IPS DF 6.9 (cell line): ENCODE results near the gene COLGALT1.
A peak's percentile ranks its signal among the peaks of the same experiment; 100 is the strongest.

ENCODE experiments used
- DNase-seq: peaks from one replicate; pipeline ENCODE4 v3.0.0-alpha.2; 2013; ENCODE audit warnings: low read depth, low spot score
- H3K27ac ChIP-seq: one replicate; pipeline ENCODE4 v1.5.1; 2013; ENCODE audit warnings: low read length, control low read depth
- H3K27me3 ChIP-seq: 2 replicates; pipeline ENCODE4 v1.6.1; 2013; ENCODE audit warnings: mild to moderate bottlenecking, low read length; ENCODE audit not compliant: control insufficient read depth, insufficient read depth
- H3K36me3 ChIP-seq: 2 replicates; pipeline ENCODE4 v1.6.1; 2013; ENCODE audit warnings: low read length; ENCODE audit not compliant: control insufficient read depth, insufficient read depth
- H3K4me1 ChIP-seq: 2 replicates; pipeline ENCODE4 v1.6.1; 2013; ENCODE audit warnings: low read length; ENCODE audit not compliant: control insufficient read depth, insufficient read depth
- H3K4me3 ChIP-seq: 2 replicates; pipeline ENCODE4 v1.5.1; 2013; ENCODE audit warnings: mild to moderate bottlenecking, low read length
- H3K9me3 ChIP-seq: 2 replicates; pipeline ENCODE4 v1.6.1; 2013; ENCODE audit warnings: low read length, inconsistent platforms; ENCODE audit not compliant: control insufficient read depth, insufficient read depth
- WGBS: extraction: QIAGEN DNeasy Blood & Tissue Kit; methylation state at CpG from one replicate; pipeline ENCODE4 v1.1.7; 2013; ENCODE audit warnings: mixed read lengths, missing lambda C conversion rate; ENCODE audit not compliant: insufficient read length, insufficient coverage; 5-methylcytosine and 5-hydroxymethylcytosine counted together

COLGALT1 gene

DNA sequence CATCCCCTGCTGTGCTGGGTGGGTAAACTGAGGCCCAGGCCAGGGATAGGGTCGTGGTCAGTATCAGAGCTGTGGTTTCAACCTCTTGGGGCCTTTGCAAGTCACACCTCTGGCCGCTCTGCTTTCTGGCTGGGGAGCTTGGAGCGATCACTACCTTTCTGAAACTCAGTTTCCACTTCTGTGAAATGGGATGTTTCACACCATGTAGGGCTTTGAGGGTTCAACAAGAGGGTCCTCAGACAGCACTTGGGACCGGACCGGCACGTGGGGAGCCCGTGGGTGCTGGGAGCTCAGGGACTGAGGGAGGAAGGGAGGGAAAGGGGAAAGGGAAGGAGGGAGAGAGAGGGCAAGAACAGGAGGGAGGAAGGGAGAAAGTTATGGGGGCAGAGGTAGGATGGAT is 22.9 kb upstream of the COLGALT1 start:
- Histone ChIP-seq H3K27me3 (no peaks in the 10 kb centered on the region), H3K36me3 (no peaks in the 10 kb centered on the region), H3K27ac (no peak overlapping the region), H3K4me3 (no peak overlapping the region), H3K4me1 (no peaks in the 10 kb centered on the region), H3K9me3 (no peaks in the 10 kb centered on the region)
- no CpG with 5 or more reads among the region's 7 CpGs for whole genome bisulfite sequencing
- no peak for DNase-seq

DNA sequence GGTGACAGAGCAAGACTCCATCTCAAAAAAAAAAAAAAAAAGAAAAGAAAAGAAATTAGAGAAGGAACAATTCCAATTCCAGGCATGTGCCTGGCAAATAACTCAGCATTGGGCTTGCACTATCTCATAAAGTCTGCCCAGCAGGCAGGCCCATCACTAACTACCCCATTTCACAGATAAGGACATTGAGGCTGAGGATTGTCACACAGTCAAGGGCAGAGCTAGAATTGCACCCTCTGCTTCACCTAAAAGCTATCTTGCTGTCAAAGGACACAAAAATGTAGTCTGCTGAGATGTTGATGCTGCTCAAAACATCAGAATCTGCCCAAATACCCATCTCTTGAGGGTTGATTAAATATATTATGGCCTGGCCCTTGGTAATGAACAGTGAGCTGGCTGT is 20.7 kb upstream of the COLGALT1 start:
- Histone ChIP-seq H3K36me3 (no peaks in the 10 kb centered on the region), H3K4me3 (no peak overlapping the region), H3K4me1 (no peaks in the 10 kb centered on the region), H3K9me3 (no peaks in the 10 kb centered on the region), H3K27me3 (no peaks in the 10 kb centered on the region), H3K27ac (no peak overlapping the region)
- no peak for DNase-seq

DNA sequence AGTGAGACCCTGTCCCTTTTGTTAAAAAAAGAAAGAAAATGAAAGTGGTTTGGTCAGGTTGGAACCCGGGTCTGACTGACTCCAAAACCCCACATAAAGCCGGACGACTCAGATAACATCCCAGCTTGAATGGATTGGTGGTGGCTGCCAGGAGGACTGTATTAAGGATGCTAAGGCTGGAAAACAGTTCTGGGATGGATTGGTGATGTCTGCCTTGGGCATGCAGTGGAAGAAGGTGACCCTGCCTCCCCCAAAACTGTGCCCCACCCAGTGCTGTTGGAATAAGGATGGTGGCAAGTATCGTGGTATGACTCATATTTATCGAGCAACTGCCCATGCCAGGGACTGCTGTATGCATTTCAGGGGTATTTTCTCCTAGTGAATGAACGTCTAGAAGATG is 18.5 kb upstream of the COLGALT1 start:
- DNase-seq: no peak
- Histone ChIP-seq H3K27ac (no peak overlapping the region), H3K27me3 (no peaks in the 10 kb centered on the region), H3K4me3 (no peak overlapping the region), H3K9me3 (no peaks in the 10 kb centered on the region), H3K36me3 (no peaks in the 10 kb centered on the region), H3K4me1 (no peaks in the 10 kb centered on the region)
- no CpG with 5 or more reads among the region's 6 CpGs for WGBS

DNA sequence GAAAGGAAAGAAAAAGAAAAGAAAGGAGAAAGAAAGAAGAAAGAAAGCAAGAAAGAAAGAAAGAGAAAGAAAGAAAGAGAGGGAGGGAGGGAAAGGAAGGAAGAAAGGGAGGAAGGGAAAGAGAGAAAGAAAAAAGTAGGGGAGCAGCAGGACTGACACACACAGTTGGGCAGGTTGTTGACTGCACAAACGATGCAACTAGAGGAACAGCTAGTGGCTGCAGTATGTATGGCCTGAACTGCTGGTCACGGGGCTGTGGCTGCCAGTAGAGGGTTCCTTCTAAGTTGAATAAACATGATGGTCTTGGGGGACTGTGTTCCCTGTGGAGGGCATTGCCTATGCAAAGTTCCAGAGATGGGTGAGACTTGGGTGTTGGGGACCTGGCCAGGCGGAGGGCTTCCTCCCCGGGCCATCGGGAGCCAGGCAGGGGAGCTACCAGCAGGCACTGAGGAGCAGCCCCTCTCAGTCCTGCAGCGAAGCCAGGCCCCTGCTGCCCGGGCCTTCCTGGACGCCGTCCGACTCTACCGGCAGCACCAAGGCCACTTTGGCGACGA is 16.7 kb upstream of the COLGALT1 start:
- DNase-seq: no peak

DNA sequence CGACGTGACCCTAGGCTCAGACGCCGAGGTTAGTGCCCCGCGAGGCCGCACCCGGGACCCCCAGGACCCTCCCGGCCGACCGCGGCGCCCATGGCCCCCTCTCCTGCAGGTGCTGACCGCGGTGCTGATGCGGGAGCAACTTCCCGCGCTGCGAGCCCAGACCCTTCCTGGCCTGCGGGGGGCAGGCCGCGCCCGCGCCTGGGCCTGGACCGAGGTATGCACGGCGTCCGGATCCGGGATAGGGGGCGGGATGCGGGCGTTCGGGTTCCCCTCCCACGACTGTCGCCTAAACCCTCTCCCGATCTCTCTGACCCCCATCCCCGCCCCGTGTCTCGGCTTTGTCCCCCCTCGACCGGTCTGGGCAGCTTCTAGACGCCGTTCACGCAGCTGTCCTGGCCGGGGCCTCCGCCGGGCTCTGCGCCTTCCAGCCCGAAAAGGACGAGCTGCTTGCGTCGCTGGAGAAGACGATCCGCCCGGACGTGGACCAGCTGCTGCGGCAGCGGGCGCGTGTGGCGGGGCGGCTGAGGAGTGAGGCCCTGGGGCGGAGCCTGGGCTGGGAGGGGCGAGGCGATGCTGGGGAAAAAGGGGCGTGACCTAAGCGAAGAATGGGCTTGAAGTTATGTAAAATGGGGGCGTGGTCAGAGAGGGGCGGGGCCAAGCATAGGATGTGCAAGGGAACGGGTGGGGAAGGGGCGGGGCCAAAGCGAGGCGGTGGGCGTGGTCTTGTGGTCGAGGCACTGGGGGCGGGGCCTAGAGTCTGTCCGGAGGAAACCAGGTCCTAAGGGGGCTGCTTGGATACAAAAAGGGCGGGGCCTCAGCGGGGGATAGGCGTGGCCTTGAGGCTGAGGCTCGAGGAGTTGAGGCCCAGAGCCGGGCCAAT is 16.0 kb upstream of the COLGALT1 start:
- Histone ChIP-seq H3K27me3 (no peaks in the 10 kb centered on the region), H3K9me3 (no peaks in the 10 kb centered on the region), H3K36me3 (no peaks in the 10 kb centered on the region), H3K4me1 (no peaks in the 10 kb centered on the region; the same call in 1 of the 2 replicates), H3K4me3 (peak overlapping the region; percentile 57), H3K27ac (no peak overlapping the region)
- WGBS: no CpG with 5 or more reads among the region's 82 CpGs
- DNase-seq: peak; percentile 96

More for the DNA sequence above, 16.7 kb upstream of the COLGALT1 start:
- WGBS: no CpG with 5 or more reads among the region's 13 CpGs
- no peaks in the 10 kb centered on the region for H3K9me3 ChIP-seq
- H3K27ac ChIP-seq: no peak overlapping the region
- no peaks in the 10 kb centered on the region for H3K27me3 ChIP-seq
- peak overlapping the region; percentile 57 for H3K4me3 ChIP-seq
- H3K4me1 ChIP-seq: no peaks in the 10 kb centered on the region
- H3K36me3 ChIP-seq: no peaks in the 10 kb centered on the region

DNA sequence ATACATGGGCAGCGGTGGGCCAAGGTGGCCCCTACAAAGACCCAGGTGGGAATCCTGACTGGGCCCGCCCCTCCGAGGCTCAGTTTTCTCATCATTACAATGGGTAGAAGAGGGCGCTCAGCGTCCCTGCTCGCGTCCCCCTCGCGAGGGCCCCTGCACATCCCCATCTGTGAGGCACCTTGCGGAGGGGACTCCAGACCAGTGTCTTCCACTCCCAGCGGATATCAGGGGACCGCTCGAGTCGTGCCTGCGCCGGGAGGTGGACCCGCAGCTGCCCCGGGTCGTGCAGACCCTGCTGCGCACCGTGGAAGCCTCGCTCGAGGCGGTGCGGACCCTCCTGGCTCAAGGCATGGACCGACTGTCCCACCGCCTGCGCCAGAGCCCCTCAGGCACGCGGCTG is 15.3 kb upstream of the COLGALT1 start:
- DNase-seq: no peak
- Histone ChIP-seq H3K4me1 (no peaks in the 10 kb centered on the region; the same call in 1 of the 2 replicates), H3K36me3 (no peaks in the 10 kb centered on the region), H3K4me3 (no peak overlapping the region), H3K27me3 (no peaks in the 10 kb centered on the region), H3K9me3 (no peaks in the 10 kb centered on the region), H3K27ac (no peak overlapping the region)
- no CpG with 5 or more reads among the region's 30 CpGs for WGBS

DNA sequence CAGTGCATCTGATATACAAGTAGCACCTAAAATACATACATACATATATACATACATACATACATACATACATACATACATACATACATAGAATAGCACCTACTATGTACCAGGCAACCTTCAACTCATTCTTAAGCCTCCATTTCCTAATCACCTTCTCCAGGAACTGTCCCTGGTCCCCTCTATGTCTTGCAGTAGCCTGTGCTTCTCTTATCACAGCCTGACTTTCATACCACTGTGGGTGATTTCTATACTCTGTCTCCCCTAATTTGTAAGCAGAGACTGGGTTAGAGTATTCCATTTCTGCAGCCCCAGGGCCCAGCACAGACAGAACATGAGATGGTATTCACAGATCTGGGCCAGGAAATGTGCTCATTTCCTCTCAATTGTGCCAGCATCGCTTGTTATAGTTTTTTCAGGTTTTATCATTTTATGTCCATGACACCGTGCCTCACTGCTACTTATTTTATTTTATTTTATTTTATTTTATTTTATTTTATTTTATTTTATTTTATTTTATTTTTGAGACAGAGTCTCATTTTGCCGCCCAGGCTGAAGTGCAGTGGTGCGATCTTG is 14.2 kb upstream of the COLGALT1 start:
- DNase-seq: no peak
- H3K4me3 ChIP-seq: no peak overlapping the region
- H3K9me3 ChIP-seq: no peaks in the 10 kb centered on the region
- H3K36me3 ChIP-seq: no peaks in the 10 kb centered on the region
- no CpG with 5 or more reads among the region's 4 CpGs for WGBS
- no peaks in the 10 kb centered on the region for H3K27me3 ChIP-seq
- H3K4me1 ChIP-seq: no peaks in the 10 kb centered on the region; the same call in 1 of the 2 replicates
- H3K27ac ChIP-seq: no peak overlapping the region

DNA sequence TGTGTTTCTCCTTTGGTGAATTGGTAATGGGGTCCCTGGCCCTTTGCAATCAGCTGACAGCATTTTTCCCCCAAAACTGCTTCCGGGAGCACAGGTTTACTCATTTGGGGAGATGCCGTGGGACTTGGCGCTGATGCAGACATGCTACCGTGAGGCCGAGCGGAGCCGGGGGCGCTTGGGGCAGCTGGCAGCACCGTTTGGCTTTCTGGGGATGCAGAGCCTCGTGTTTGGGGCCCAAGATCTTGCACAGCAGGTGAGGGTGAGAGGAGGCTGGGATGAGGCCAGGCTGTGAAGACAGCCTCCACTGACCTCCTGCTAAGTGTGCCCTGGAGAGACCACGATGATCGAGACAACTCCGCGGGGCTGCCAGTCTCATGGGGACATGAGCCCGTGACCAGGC is 13.4 kb upstream of the COLGALT1 start:
- H3K4me3 ChIP-seq: no peak overlapping the region
- no peak overlapping the region for H3K27ac ChIP-seq
- no peaks in the 10 kb centered on the region for H3K27me3 ChIP-seq
- DNase-seq: no peak
- no peaks in the 10 kb centered on the region for H3K36me3 ChIP-seq
- no CpG with 5 or more reads among the region's 15 CpGs for WGBS
- no peaks in the 10 kb centered on the region; the same call in 1 of the 2 replicates for H3K4me1 ChIP-seq
- no peaks in the 10 kb centered on the region for H3K9me3 ChIP-seq

DNA sequence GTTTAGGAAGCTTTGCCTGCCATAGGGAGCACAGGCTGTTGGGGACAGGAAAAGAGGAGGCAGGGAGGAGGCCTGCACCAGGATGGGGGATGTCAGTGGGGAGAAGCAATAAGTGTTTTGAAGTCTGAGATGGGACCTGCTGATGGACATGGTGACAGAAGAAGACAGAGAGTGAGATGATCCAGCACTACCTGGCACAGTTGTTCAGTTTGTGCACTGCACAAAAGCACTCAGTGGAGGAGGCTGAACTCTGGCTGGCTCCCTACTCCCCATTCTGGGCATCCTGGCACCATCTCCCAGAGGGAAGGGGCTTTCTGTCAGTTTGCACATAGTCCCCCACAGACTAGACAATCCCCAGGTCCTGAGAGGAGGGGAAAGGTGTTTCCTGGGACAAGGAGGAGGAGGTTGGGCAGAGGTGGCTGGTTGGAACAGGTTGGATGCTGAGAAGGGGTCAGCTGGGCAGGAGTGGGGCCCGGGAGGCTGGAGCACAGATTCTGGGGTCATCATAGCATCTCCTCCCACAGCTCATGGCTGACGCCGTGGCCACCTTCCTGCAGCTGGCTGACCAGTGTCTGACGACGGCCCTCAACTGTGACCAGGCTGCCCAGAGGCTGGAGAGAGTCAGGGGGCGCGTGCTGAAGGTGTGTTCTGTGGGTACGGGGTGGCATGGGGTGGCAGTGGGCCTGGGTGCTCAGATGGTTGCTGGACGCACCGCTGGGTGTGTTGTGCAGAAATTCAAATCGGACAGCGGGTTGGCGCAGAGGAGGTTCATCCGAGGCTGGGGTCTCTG is 12.5 kb upstream of the COLGALT1 start:
- no peak overlapping the region for H3K4me3 ChIP-seq
- no peaks in the 10 kb centered on the region for H3K27me3 ChIP-seq
- H3K36me3 ChIP-seq: no peaks in the 10 kb centered on the region
- DNase-seq: no peak
- H3K9me3 ChIP-seq: no peaks in the 10 kb centered on the region
- no CpG with 5 or more reads among the region's 14 CpGs for WGBS
- no peaks in the 10 kb centered on the region; the same call in 1 of the 2 replicates for H3K4me1 ChIP-seq
- no peak overlapping the region for H3K27ac ChIP-seq

DNA sequence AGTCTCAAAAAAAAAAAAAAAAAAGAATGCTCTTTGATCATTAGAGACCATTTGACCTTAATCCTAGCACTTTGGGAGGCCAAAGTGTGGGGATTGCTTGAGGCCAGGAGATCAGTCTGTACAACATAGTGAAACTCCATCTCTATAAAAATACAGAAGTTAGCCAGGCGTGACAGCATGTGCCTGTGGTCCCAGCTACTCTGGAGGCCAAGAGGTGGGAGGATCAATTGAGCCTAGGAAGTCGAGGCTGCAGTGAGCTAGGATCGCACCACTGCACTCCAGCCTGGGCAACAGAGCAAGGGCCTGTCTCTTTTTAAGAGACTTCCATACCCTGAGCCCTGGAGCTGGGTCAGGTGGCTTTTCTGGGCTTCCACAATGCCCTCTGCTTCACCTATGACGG is 11.5 kb upstream of the COLGALT1 start:
- Histone ChIP-seq H3K27me3 (no peaks in the 10 kb centered on the region), H3K9me3 (no peaks in the 10 kb centered on the region), H3K36me3 (no peaks in the 10 kb centered on the region), H3K27ac (no peak overlapping the region), H3K4me1 (no peaks in the 10 kb centered on the region; the same call in 1 of the 2 replicates), H3K4me3 (no peak overlapping the region)
- DNase-seq: no peak
- no CpG with 5 or more reads among the region's 4 CpGs for WGBS
